ENCODE measurements around the gene PSMC4. TPM values are rescaled to one million over a fixed set of nuclear protein-coding genes. Genes with fewer than 3 reads are reported as not detected.
A peak's percentile ranks its signal among the peaks of the same experiment; 100 is the strongest.

Gene PSMC4
- total and polyA plus RNA-seq, 2 experiments from 2014 or later: 113 to 137 TPM

- 70 to 71% methylated on average over 13 of the region's 13 CpGs for WGBS, 2 experiments (ENCODE audit: low coverage in 1 of 2, low lambda C conversion rate in 2 of 2, missing lambda C conversion rate in 2 of 2)
- in situ Hi-C loops (cut with MboI): no loop called here
- no peaks in the 10 kb centered on the region for H3K9me2 ChIP-seq (ENCODE audit: insufficient read depth)
Observed at GRCh38 chr19:39969681-39970424, 1.1 kb upstream of the PSMC4 start.

GRCh38 chr19:39970425-39970674 lies 615 bp upstream of the PSMC4 start:
- 0 to 1% methylated on average over 11 of the region's 11 CpGs for WGBS, 2 experiments (ENCODE audit: low coverage in 1 of 2, low lambda C conversion rate in 2 of 2, missing lambda C conversion rate in 2 of 2)
- Histone ChIP-seq H3K9ac (peak overlapping the region; percentile 96), H3K36me3 (ENCODE audit: low read depth) (peaks cover 22% of the 10 kb centered on the region), H3F3A (ENCODE audit: insufficient read depth) (no peaks in the 10 kb centered on the region), H3K4me2 (ENCODE audit: unreplicated experiment) (peak overlapping the region; percentile 87), H3K9me3 (ENCODE audit: low read depth) (no peaks in the 10 kb centered on the region), H3K27ac (peak overlapping the region; percentile 90), H3K4me1 (ENCODE audit: insufficient read depth) (peaks cover 13% of the 10 kb centered on the region; the same call in 1 of the 2 replicates), H3K9me2 (ENCODE audit: insufficient read depth) (no peaks in the 10 kb centered on the region), H3K4me3 (peak overlapping the region; percentile 97), H4K20me1 (ENCODE audit: insufficient read depth) (no peaks in the 10 kb centered on the region), H2AFZ (peak overlapping the region; percentile 97), H3K79me2 (ENCODE audit: insufficient read depth) (peaks cover 54% of the 10 kb centered on the region), H3K27me3 (replicated peaks; ENCODE audit: insufficient read depth) (no peaks in the 10 kb centered on the region)
- no peak for DNase-seq
- in situ Hi-C loops (cut with MboI): no loop called here
- TF ChIP-seq EZH2phosphoT487 (IDR thresholded peaks at IDR 0.05; ENCODE audit: insufficient read depth, low read depth) (no peak), EZH2 (IDR thresholded peaks at IDR 0.05; ENCODE audit: insufficient read depth, poor library complexity, severe bottlenecking) (no peak)

More at GRCh38 chr19:39969681-39970424, 1.1 kb upstream of the PSMC4 start:
- no peak for TF ChIP-seq EZH2 (IDR thresholded peaks at IDR 0.05; ENCODE audit: insufficient read depth, poor library complexity, severe bottlenecking)
- no peak for TF ChIP-seq EZH2phosphoT487 (IDR thresholded peaks at IDR 0.05; ENCODE audit: insufficient read depth, low read depth)
- Histone ChIP-seq H4K20me1 (ENCODE audit: insufficient read depth) (no peaks in the 10 kb centered on the region), H3K79me2 (ENCODE audit: insufficient read depth) (peaks cover 49% of the 10 kb centered on the region), H3K36me3 (ENCODE audit: low read depth) (peaks cover 18% of the 10 kb centered on the region; the same call in 1 of the 2 replicates), H3K27me3 (replicated peaks; ENCODE audit: insufficient read depth) (no peaks in the 10 kb centered on the region), H3K4me3 (peak overlapping the region; percentile 97), H3K9ac (peak overlapping the region; percentile 96), H3K9me3 (ENCODE audit: low read depth) (no peaks in the 10 kb centered on the region), H2AFZ (peak overlapping the region; percentile 97), H3K4me2 (ENCODE audit: unreplicated experiment) (peak overlapping the region; percentile 87), H3K27ac (peak overlapping the region; percentile 90), H3K4me1 (ENCODE audit: insufficient read depth) (peaks cover 13% of the 10 kb centered on the region; the same call in 1 of the 2 replicates), H3F3A (ENCODE audit: insufficient read depth) (no peaks in the 10 kb centered on the region)
- no peak for DNase-seq

GRCh38 chr19:39971380-39972035 lies 543 bp downstream of the PSMC4 start:
- no peaks in the 10 kb centered on the region for H3K27me3 ChIP-seq (replicated peaks; ENCODE audit: insufficient read depth)
- WGBS, 2 experiments (ENCODE audit: low coverage in 1 of 2, low lambda C conversion rate in 2 of 2, missing lambda C conversion rate in 2 of 2): 2% methylated on average over 21 of the region's 21 CpGs
- peaks cover 13% of the 10 kb centered on the region; the same call in 1 of the 2 replicates for H3K4me1 ChIP-seq (ENCODE audit: insufficient read depth)
- H4K20me1 ChIP-seq (ENCODE audit: insufficient read depth): no peaks in the 10 kb centered on the region
- H3K36me3 ChIP-seq (ENCODE audit: low read depth): peaks cover 27% of the 10 kb centered on the region
- TF ChIP-seq EZH2phosphoT487 (IDR thresholded peaks at IDR 0.05; ENCODE audit: insufficient read depth, low read depth): no peak
- no peak for TF ChIP-seq EZH2 (IDR thresholded peaks at IDR 0.05; ENCODE audit: insufficient read depth, poor library complexity, severe bottlenecking)
- peak overlapping the region; percentile 97 for H3K4me3 ChIP-seq
- H3F3A ChIP-seq (ENCODE audit: insufficient read depth): no peaks in the 10 kb centered on the region
- H3K9me2 ChIP-seq (ENCODE audit: insufficient read depth): no peaks in the 10 kb centered on the region
- in situ Hi-C loops (cut with MboI): no loop called here
- H3K79me2 ChIP-seq (ENCODE audit: insufficient read depth): peaks cover 59% of the 10 kb centered on the region
- H3K9me3 ChIP-seq (ENCODE audit: low read depth): no peaks in the 10 kb centered on the region
- peak overlapping the region; percentile 88 for H2AFZ ChIP-seq
- peak overlapping the region; percentile 90 for H3K27ac ChIP-seq
- peak overlapping the region; percentile 96 for H3K9ac ChIP-seq
- DNase-seq: peak; percentile 51
- H3K4me2 ChIP-seq (ENCODE audit: unreplicated experiment): peak overlapping the region; percentile 86

- peak; percentile 26 for DNase-seq
- Histone ChIP-seq H3K36me3 (ENCODE audit: low read depth) (peaks cover 38% of the 10 kb centered on the region), H3K9me2 (ENCODE audit: insufficient read depth) (no peaks in the 10 kb centered on the region), H3K9me3 (ENCODE audit: low read depth) (no peaks in the 10 kb centered on the region), H2AFZ (no peak overlapping the region), H3K9ac (no peak overlapping the region), H3K27me3 (replicated peaks; ENCODE audit: insufficient read depth) (no peaks in the 10 kb centered on the region), H3K4me1 (ENCODE audit: insufficient read depth) (peaks cover 13% of the 10 kb centered on the region; the same call in 1 of the 2 replicates), H4K20me1 (ENCODE audit: insufficient read depth) (no peaks in the 10 kb centered on the region), H3K4me2 (ENCODE audit: unreplicated experiment) (no peak overlapping the region), H3F3A (ENCODE audit: insufficient read depth) (no peaks in the 10 kb centered on the region), H3K4me3 (no peak overlapping the region), H3K27ac (no peak overlapping the region), H3K79me2 (ENCODE audit: insufficient read depth) (peaks cover 71% of the 10 kb centered on the region)
- in situ Hi-C loops (cut with MboI): no loop called here
- 78 to 79% methylated on average over 24 of the region's 24 CpGs for WGBS, 2 experiments (ENCODE audit: low coverage in 1 of 2, low lambda C conversion rate in 2 of 2, missing lambda C conversion rate in 2 of 2)
- no peak for TF ChIP-seq EZH2 (IDR thresholded peaks at IDR 0.05; ENCODE audit: insufficient read depth, poor library complexity, severe bottlenecking)
- no peak for TF ChIP-seq EZH2phosphoT487 (IDR thresholded peaks at IDR 0.05; ENCODE audit: insufficient read depth, low read depth)
Observed at GRCh38 chr19:39974377-39975155, 3.6 kb downstream of the PSMC4 start.

All from GM23248 (cell line).